ENCODE results near the gene HNF4A. TPM values are rescaled to one million over a fixed set of nuclear protein-coding genes. Genes with fewer than 3 reads are reported as not detected.
"Not testable (repeated sequence)": the region's sequence is repeated elsewhere in the genome, so short reads cannot be mapped to it uniquely, and the experiment has no call there.

HNF4A gene
- total RNA-seq, 1 donor from 2014 or later: not detected

DNA sequence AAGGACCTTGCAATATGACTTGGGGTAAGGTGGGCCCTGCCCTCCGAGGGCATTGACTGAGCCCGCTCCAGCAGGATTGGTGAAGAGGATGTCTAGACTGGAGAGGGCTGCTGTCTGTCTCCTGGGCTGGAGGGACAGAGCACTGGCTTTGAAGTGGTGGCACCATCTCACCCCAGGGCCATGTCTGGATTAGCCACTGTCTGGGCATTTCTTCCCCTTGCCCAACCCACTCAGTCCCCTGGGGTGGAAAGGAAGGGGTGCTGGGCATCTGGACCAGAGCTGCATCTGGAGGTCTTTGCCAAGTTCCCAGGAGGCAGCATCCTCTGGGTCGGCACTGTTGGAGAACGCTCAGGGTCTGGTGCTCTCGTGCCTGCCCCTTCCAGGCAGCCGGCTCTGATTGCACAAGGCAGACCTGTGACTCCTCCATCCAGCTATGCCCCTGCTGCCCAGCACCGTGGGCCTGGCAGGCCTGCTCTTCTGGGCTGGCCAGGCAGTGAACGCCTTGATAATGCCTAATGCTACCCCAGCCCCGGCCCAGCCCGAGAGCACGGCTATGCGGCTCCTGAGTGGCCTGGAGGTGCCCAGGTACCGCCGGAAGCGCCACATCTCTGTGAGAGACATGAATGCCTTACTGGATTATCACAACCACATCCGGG, 18.6 kb upstream of the HNF4A start, which contains the start of gene R3HDML:
Gene R3HDML (plus strand): TSS at position 319 of the 656 bp plus-strand sequence. CDS start 115 bp downstream, at position 434.
- no peak for DNase-seq (ENCODE audit: extremely low spot score in 2 of 2)
- TF ChIP-seq POLR2AphosphoS5 (IDR thresholded peaks at IDR 0.05; ENCODE audit: insufficient read depth in 1 of 2, low read depth in 1 of 2) (no peak), POLR2A (IDR thresholded peaks at IDR 0.05) (no peak)
- no peak within 1 kb of the TSS for H3K27ac ChIP-seq
- no peaks in the 10 kb centered on the region for H3K4me1 ChIP-seq
- H3K36me3 ChIP-seq: no peaks in the 10 kb centered on the region
- intact Hi-C loops (cut with DNase I): no loop called here
- no peaks in the 10 kb centered on the region for H3K9me3 ChIP-seq
- no peak within 1 kb of the TSS for H3K4me3 ChIP-seq
- H3K27me3 ChIP-seq: no peaks in the 10 kb centered on the region

- intact Hi-C loops (cut with DNase I): no loop called here
- no peaks in the 10 kb centered on the region for H3K9me3 ChIP-seq
- no peaks in the 10 kb centered on the region for H3K27me3 ChIP-seq
- no peak for TF ChIP-seq POLR2A (IDR thresholded peaks at IDR 0.05)
- TF ChIP-seq POLR2AphosphoS5 (IDR thresholded peaks at IDR 0.05; ENCODE audit: insufficient read depth in 1 of 2, low read depth in 1 of 2): no peak
- TF ChIP-seq, protein P1, sequence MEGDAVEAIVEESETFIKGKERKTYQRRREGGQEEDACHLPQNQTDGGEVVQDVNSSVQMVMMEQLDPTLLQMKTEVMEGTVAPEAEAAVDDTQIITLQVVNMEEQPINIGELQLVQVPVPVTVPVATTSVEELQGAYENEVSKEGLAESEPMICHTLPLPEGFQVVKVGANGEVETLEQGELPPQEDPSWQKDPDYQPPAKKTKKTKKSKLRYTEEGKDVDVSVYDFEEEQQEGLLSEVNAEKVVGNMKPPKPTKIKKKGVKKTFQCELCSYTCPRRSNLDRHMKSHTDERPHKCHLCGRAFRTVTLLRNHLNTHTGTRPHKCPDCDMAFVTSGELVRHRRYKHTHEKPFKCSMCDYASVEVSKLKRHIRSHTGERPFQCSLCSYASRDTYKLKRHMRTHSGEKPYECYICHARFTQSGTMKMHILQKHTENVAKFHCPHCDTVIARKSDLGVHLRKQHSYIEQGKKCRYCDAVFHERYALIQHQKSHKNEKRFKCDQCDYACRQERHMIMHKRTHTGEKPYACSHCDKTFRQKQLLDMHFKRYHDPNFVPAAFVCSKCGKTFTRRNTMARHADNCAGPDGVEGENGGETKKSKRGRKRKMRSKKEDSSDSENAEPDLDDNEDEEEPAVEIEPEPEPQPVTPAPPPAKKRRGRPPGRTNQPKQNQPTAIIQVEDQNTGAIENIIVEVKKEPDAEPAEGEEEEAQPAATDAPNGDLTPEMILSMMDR (IDR thresholded peaks at IDR 0.05): no peak
- no peaks in the 10 kb centered on the region for H3K36me3 ChIP-seq
- no peak for DNase-seq (ENCODE audit: extremely low spot score in 2 of 2)
- peak overlapping the region; percentile 64 for H3K27ac ChIP-seq
- H3K4me3 ChIP-seq: no peak overlapping the region
- no peaks in the 10 kb centered on the region for H3K4me1 ChIP-seq
Measured at GRCh38 chr20:44342248-44342647, 13.3 kb upstream of the HNF4A start.

DNA sequence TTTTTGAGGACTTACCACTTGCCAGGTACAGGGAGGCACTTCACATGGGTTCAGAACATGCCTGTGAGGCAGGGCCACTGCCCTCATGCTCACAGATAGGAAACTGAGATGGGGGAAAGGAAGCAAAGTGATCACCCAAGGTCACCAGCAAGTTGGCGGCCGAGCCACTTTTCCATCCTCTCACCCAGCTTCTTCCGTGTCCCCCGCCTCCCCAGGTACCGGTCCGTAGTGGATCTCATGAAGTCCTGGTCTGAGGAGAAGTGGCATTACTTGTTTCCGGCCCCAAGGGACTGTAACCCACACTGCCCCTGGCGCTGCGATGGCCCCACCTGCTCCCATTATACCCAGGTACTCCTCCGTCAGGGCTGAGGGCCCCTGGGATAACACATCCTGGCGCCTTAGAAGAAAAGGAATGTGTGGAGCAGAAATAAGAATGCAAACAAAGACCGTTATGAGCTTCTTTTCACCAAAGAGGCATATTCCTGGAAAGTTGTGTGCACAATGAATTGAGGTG, 12.3 kb upstream of the HNF4A start:
- DNase-seq (ENCODE audit: extremely low spot score in 2 of 2): no peak
- no peak overlapping the region for H3K27ac ChIP-seq
- H3K4me3 ChIP-seq: no peak overlapping the region
- H3K36me3 ChIP-seq: no peaks in the 10 kb centered on the region
- H3K27me3 ChIP-seq: no peaks in the 10 kb centered on the region
- no peaks in the 10 kb centered on the region for H3K9me3 ChIP-seq
- no peaks in the 10 kb centered on the region for H3K4me1 ChIP-seq
- no peak for TF ChIP-seq POLR2AphosphoS5 (IDR thresholded peaks at IDR 0.05; ENCODE audit: insufficient read depth in 1 of 2, low read depth in 1 of 2)
- no peak for TF ChIP-seq POLR2A (IDR thresholded peaks at IDR 0.05)
- TF ChIP-seq, protein P1 (IDR thresholded peaks at IDR 0.05): no peak
- intact Hi-C loops (cut with DNase I): no loop called here

- Histone ChIP-seq H3K27ac (no peak overlapping the region), H3K4me3 (no peak overlapping the region), H3K36me3 (no peaks in the 10 kb centered on the region), H3K4me1 (no peaks in the 10 kb centered on the region), H3K9me3 (no peaks in the 10 kb centered on the region), H3K27me3 (no peaks in the 10 kb centered on the region)
- DNase-seq (ENCODE audit: extremely low spot score in 2 of 2): no peak
- TF ChIP-seq, protein P1 (IDR thresholded peaks at IDR 0.05): no peak
- TF ChIP-seq POLR2A (IDR thresholded peaks at IDR 0.05): no peak
- intact Hi-C loops (cut with DNase I): no loop called here
Measured at GRCh38 chr20:44344723-44345122, 10.8 kb upstream of the HNF4A start.

DNA sequence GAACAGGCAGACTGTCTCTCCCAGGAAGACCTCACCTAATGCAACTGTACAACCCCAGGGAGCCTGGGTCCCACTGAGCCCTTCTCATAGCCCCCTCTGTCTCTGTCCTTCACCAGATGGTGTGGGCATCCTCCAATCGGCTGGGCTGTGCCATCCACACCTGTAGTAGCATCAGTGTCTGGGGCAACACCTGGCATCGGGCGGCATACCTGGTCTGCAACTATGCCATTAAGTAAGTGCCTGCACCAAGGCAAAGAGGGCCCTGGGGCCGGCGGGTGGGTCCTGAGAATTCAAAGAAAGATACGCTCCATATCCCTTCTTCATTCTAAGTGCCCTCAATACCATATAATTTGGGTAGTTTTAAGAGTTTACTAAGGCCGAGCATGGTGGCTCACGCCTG, 10.4 kb upstream of the HNF4A start:
- intact Hi-C loops (cut with DNase I): no loop called here
- Histone ChIP-seq H3K36me3 (no peaks in the 10 kb centered on the region), H3K27me3 (no peaks in the 10 kb centered on the region), H3K9me3 (no peaks in the 10 kb centered on the region), H3K27ac (no peak overlapping the region), H3K4me3 (no peak overlapping the region), H3K4me1 (no peaks in the 10 kb centered on the region)
- DNase-seq (ENCODE audit: extremely low spot score in 2 of 2): no peak
- TF ChIP-seq POLR2AphosphoS5 (IDR thresholded peaks at IDR 0.05; ENCODE audit: insufficient read depth in 1 of 2, low read depth in 1 of 2) (no peak), POLR2A (IDR thresholded peaks at IDR 0.05) (no peak)
- TF ChIP-seq, protein P1 (IDR thresholded peaks at IDR 0.05): no peak

DNA sequence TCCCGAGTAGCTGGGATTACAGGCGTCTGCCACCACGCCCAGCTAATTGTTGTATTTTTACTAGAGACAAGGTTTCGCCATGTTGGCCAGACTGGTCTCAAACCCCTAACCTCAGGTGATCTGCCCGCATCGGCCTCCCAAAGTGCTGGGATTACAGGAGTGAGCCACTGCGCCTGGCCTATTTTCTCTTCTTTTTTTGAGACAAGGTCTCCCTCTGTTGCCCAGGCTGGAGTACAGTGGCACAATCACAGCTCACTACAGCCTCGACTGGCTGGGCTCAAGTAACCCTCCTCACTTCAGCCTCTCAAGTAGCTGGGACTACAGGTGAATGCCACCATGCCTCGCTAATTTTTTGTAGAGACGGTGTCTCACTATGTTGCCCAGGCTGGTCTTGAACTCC, 9.6 kb upstream of the HNF4A start:
- H3K4me1 ChIP-seq; H3K27ac ChIP-seq; DNase-seq (ENCODE audit: extremely low spot score in 2 of 2); H3K4me3 ChIP-seq; intact Hi-C loops (cut with DNase I); H3K36me3 ChIP-seq; H3K27me3 ChIP-seq; H3K9me3 ChIP-seq: not testable (repeated sequence)
